Heart right ventricle (tissue), 16 donors: Measurements from ENCODE around the gene TRMT1. TPM values are rescaled to one million over a fixed set of nuclear protein-coding genes. Genes with fewer than 3 reads are reported as not detected.

Experiments used
- ATAC-seq, 8 donors: fragments of 200-7000 bp; cut with Tn5 transposase; one replicate each; pipeline ENCODE4 v1.9.1; 2020; ENCODE audit warnings: mild to moderate bottlenecking in 8 of 8, moderate library complexity in 8 of 8, moderate number of reproducible peaks in 1 of 8
- DNase-seq, 2 donors: peaks; one replicate each; pipeline ENCODE4 v3.0.0-alpha.2; 2020
- H3K27ac ChIP-seq, 10 donors: fragments of 200-600 bp; sonication (generic) in 2 of 10; one replicate each; pipeline versions ENCODE4 v1.5.0 to v1.8.0; 2020 to 2022; ENCODE audit warnings: mild to moderate bottlenecking in 3 of 10
- H3K27me3 ChIP-seq, 7 donors: fragments of 200-600 bp; one replicate each; pipeline ENCODE4 v1.8.0; 2021 to 2022; ENCODE audit warnings: mild to moderate bottlenecking in 2 of 7
- H3K36me3 ChIP-seq, 9 donors: fragments of 200-600 bp; sonication (generic) in 1 of 9; one replicate each; pipeline versions ENCODE4 v1.5.0 to v1.8.0; 2020 to 2022; ENCODE audit warnings: mild to moderate bottlenecking in 2 of 9
- H3K4me1 ChIP-seq, 9 donors: fragments of 200-600 bp; sonication (generic) in 1 of 9; one replicate each; pipeline versions ENCODE4 v1.5.0 to v1.8.0; 2020 to 2022; ENCODE audit warnings: mild to moderate bottlenecking in 4 of 9
- H3K4me3 ChIP-seq, 10 donors: fragments of 200-600 bp; sonication (generic) in 2 of 10; one replicate each; pipeline versions ENCODE4 v1.5.0 to v1.8.0; 2020 to 2022; ENCODE audit warnings: mild to moderate bottlenecking in 7 of 10, moderate library complexity in 2 of 10
- H3K9me3 ChIP-seq, 11 donors: fragments of 200-600 bp in 10 of 11; sonication (generic) in 2 of 11; one replicate each; pipeline versions ENCODE4 v1.5.0 to v1.8.0; 2013 to 2022; ENCODE audit warnings: mild to moderate bottlenecking in 2 of 11, control low read depth in 1 of 11, moderate library complexity in 1 of 11
- WGBS, 2 donors: extraction: QIAGEN DNeasy Blood & Tissue Kit; methylation state at CpG; one replicate each; pipeline ENCODE4 v1.1.7; 2013; ENCODE audit warnings: inconsistent platforms in 1 of 2; 5-methylcytosine and 5-hydroxymethylcytosine counted together
- intact Hi-C, 10 donors: fragments of 100-400 bp; cut with DNase I; formaldehyde crosslinking; loops; one replicate each; pipeline versions ENCODE4 v1.11.1 to v1.14.2; 2022
- polyA plus RNA-seq, 2 donors: library from polyadenylated mRNA; stranded (reverse); fragments of 200-250 nt; gene quantifications; one replicate each; pipeline ENCODE4 v1.2.3, GENCODE V29; 2013
- total RNA-seq, 10 donors: library from RNA; stranded (reverse); fragmentation: NEBNext Ultra II Directional in 3 of 10; extraction: Animal tissue kit (Norgen Biotek cat#: 25700) in 3 of 10; gene quantifications; one replicate each; pipeline versions ENCODE4 v1.2.1 to v1.2.4, GENCODE V29; 2021 to 2023
- TF ChIP-seq, protein P1 (sequence below), 9 donors: fragments of 200-600 bp; sonication (generic) in 2 of 9; IDR thresholded peaks; one replicate each; pipeline versions ENCODE4 v1.5.0 to v1.8.0; 2021 to 2022; ENCODE audit warnings: antibody characterized with exemption in 9 of 9, mild to moderate bottlenecking in 5 of 9, moderate library complexity in 1 of 9
- donor health status: Arrhythmogenic right ventricular cardiomyopathy.
- donor health status: ischemic (EF 13 %, LVEDD 7.1; RV severe dilation, severe dysfunction).
- donor health status: healthy with polysubstance abuse.
- donor health status: DM: no; HTN: yes; CAD: no.
- donor health status: DM: no; HTN: no; CAD: no.
- donor health status: ischemic (EF 25% LVEDD 6.9; RV normal size, moderate dysfunction).
- donor health status: ischemic (EF 25% LVEDD 5.7; RV mildly dilated, moderate dysfunction).
- donor health status: healthy.
- donor health status: DM: yes; HTN: yes; CAD: no.
- donor health status: Ischemic cardiomyopathy.
- donor health status: ischemic (EF 35%, LVEDD 5.7; RV mildly dilated, moderate dysfunction).
- donor health status: nonischemic (EF 11% LVEDD 7.7; RV severe dilation, severe dysfunction).
- donor health status: DM: yes; HTN: yes; CAD: no.
- donor health status: PGD.
- donor health status: ischemic (EF 29% LVEDD 5.4; RV normal size, mild dysfunction).
- donor health status: nonischemic (EF 23%, LVEDD 6.1; RV moderate dilation, normal function).

The TRMT1 gene
- total and polyA plus RNA-seq, 12 donors: 10.5 to 54.0 (median 14.8) TPM

DNA sequence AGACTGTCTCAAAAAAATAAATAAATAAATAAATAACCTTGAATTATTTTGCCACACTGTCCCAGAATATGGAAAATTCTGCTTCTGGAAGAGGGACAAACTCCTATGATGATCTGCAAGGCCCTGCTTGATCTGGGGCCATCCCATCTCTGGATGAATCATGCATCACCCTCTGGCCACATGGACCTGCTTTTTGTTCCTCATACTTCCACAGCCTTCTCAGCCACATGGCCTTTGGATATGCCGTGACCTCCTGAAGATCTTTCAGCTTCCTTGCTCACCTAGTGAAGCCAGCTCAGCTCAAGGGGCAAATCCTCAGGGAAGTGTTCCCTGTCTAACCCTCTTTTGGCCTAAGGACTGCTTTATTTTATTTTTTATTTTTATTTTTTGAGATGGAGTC, 44.0 kb upstream of the TRMT1 start:
- peaks cover 13 to 82% (median 52%) of the 10 kb centered on the region in 9 donors for H3K4me1 ChIP-seq
- WGBS, 2 donors: 90 to 100% methylated on average over 1 of the region's 1 CpG
- H3K27ac ChIP-seq: peak overlapping the region in 3 of 10 donors; percentile 30 to 99 (median 98)

DNA sequence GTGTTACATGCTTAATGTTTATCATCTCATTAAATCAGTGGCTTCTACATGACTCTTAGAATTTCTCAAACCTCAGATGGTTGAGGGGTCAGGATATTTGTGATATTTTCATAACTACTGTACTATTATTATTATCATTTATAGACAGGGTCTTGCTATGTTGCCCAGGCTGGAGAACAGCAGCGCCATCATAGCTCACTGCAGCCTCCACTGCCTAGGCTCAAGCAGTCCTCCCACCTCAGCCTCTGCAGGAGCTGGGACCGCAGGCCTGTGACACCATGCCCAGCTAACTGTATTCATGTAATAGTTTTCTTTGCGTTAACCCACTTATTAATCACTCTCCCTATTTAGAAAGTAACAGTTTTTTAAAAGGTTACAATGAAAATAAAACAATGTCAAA, 43.2 kb upstream of the TRMT1 start:
- no peak overlapping the region for H3K4me3 ChIP-seq
- peaks cover 10 to 82% (median 52%) of the 10 kb centered on the region in 9 donors for H3K4me1 ChIP-seq
- no peak for ATAC-seq
- no peaks in the 10 kb centered on the region for H3K27me3 ChIP-seq
- no peaks in the 10 kb centered on the region for H3K9me3 ChIP-seq
- intact Hi-C loops: loop anchor here in 5 of 10 donors (5.0 to 10.0 kb wide), 4 partner anchors 48 to 685 kb away; partner anchors contain the start of gene JUNB (in 1 of the 5)
- peak overlapping the region in 1 of 10 donors; percentile 99 for H3K27ac ChIP-seq
- no peaks in the 10 kb centered on the region for H3K36me3 ChIP-seq
- DNase-seq: no peak
- TF ChIP-seq, protein P1, sequence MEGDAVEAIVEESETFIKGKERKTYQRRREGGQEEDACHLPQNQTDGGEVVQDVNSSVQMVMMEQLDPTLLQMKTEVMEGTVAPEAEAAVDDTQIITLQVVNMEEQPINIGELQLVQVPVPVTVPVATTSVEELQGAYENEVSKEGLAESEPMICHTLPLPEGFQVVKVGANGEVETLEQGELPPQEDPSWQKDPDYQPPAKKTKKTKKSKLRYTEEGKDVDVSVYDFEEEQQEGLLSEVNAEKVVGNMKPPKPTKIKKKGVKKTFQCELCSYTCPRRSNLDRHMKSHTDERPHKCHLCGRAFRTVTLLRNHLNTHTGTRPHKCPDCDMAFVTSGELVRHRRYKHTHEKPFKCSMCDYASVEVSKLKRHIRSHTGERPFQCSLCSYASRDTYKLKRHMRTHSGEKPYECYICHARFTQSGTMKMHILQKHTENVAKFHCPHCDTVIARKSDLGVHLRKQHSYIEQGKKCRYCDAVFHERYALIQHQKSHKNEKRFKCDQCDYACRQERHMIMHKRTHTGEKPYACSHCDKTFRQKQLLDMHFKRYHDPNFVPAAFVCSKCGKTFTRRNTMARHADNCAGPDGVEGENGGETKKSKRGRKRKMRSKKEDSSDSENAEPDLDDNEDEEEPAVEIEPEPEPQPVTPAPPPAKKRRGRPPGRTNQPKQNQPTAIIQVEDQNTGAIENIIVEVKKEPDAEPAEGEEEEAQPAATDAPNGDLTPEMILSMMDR (IDR thresholded peaks at IDR 0.05): no peak
- WGBS, 2 donors: 96 to 98% methylated on average over 3 of the region's 3 CpGs

More for the DNA sequence above, 44.0 kb upstream of the TRMT1 start:
- Histone ChIP-seq H3K27me3 (no peaks in the 10 kb centered on the region), H3K36me3 (no peaks in the 10 kb centered on the region), H3K4me3 (no peak overlapping the region), H3K9me3 (no peaks in the 10 kb centered on the region)
- DNase-seq (no peak), ATAC-seq (no peak)
- intact Hi-C loops: loop anchor here in 2 of 10 donors (10.0 kb wide), 2 partner anchors 186 to 684 kb away; no protein-coding TSS in a partner anchor
- TF ChIP-seq, protein P1 (IDR thresholded peaks at IDR 0.05): no peak

DNA sequence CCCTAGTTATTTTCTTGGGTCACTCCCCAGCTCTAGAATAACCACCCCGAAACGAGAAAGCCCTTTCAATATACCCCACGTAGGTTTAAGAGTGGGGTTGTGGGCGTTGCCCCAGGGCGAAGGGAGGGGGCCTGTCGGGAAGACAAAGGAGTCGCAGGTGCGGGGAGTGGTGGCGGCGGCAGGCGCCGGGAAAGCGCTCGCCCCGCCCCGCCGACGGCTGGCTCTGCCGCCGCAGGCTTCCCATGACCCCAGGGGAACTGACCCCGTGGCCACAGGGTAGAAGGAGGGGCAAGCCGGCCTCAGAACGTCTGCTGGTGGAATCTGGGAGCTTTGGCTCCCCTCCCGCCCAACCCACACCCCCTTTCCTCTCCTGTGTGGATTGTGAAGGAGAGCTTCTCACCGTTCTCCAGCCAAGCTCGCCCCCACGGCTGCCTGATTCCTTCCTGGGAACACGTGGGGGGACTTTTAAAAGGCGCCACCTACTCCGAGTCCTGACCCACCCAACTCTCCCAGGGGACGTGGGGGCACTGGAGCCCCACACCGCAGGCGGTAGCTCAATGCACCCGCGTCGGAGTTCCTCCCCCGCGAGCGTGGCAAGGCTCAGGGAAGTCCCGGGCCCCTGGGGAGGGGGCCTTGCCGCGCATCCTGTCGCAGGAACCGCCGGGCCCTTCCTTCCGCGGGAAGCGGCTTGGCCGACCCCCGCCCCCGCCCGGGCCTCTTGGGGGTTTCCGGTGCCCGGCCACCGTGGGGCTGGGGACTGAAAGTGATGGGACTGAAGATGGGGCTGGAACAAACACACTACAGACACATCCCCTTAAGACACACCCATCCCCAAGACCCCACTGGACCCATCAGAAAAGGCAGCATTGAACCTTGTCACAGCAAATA, 39.2 kb upstream of the TRMT1 start:
- Histone ChIP-seq H3K9me3 (no peaks in the 10 kb centered on the region), H3K4me1 (peaks cover 0 to 43% (median 25%) of the 10 kb centered on the region in 9 donors), H3K4me3 (peak overlapping the region; percentile 64 to 100 (median 88)), H3K27me3 (no peaks in the 10 kb centered on the region), H3K36me3 (peaks cover 0 to 11% (median 0%) of the 10 kb centered on the region in 9 donors), H3K27ac (peak overlapping the region; percentile 86 to 100 (median 98))
- ATAC-seq (peak in 7 of 8 donors; percentile 5 to 29 (median 10)), DNase-seq (peak; percentile 86 to 91)
- TF ChIP-seq, protein P1 (IDR thresholded peaks at IDR 0.05): no peak
- WGBS, 2 donors: 11 to 18% methylated on average over 51 to 55 of the region's 55 CpGs
- intact Hi-C loops: loop anchor here in 4 of 10 donors (1.0 to 10.0 kb wide), 4 partner anchors 9 to 689 kb away; partner anchors contain the start of gene JUNB (in 1 of the 4)

DNA sequence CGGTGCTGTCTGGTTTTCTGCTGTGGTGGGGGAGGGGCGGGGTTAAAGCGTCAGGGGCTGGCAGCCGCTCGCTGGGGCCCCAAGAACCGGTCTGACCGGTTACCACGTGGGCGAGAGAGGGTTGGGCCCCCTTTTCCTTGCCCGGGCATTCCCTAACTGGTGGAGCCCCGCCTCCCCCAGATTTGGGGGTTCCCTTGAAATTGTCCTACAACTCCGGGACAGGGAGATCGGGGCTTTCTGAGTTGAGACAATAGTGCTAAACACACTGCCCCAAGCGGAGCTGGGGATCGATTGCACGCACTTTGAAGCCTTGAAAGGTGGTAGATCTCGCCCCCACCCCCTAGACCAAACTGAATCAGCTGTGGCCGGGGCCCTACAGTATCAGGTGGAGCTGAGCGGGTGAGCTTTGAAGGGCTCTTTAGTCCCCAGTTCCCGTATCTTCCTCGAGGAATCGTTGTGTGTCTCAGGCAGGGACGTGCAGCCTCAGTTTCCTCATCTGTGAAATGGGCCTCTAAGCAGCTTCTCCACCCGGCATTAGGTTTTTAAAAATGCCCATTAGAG, 38.5 kb upstream of the TRMT1 start:
- H3K4me1 ChIP-seq: peaks cover 0 to 36% (median 25%) of the 10 kb centered on the region in 9 donors
- intact Hi-C loops: loop anchor here in 7 of 10 donors (1.0 to 10.0 kb wide), 9 partner anchors 9 to 692 kb away; partner anchors contain the start of genes LYL1 (in 4 of the 7), JUNB (in 2 of the 7), NACC1 (in 2 of the 7) and TRMT1 (in 2 of the 7)
- ATAC-seq (no peak), DNase-seq (peak in 1 of 2 donors; percentile 54)
- TF ChIP-seq, protein P1 (IDR thresholded peaks at IDR 0.05): peak in 2 of 9 donors; percentile 9 to 12
- peak overlapping the region; percentile 86 to 100 (median 98) for H3K27ac ChIP-seq
- 25 to 35% methylated on average over 24 of the region's 24 CpGs for WGBS, 2 donors
- H3K36me3 ChIP-seq: peaks cover 0 to 11% (median 0%) of the 10 kb centered on the region in 9 donors
- H3K4me3 ChIP-seq: peak overlapping the region; percentile 64 to 100 (median 88)
- H3K27me3 ChIP-seq: no peaks in the 10 kb centered on the region
- no peaks in the 10 kb centered on the region for H3K9me3 ChIP-seq
